ENCODE data around the gene SORD. TPM values are rescaled to one million over a fixed set of nuclear protein-coding genes. Genes with fewer than 3 reads are reported as not detected.
"Not testable (repeated sequence)": the region's sequence is repeated elsewhere in the genome, so short reads cannot be mapped to it uniquely, and the experiment has no call there.

SORD gene
- polyA plus RNA-seq, 6 donors from 2014 or later: 16.2 to 21.3 (median 19.0) TPM

DNA sequence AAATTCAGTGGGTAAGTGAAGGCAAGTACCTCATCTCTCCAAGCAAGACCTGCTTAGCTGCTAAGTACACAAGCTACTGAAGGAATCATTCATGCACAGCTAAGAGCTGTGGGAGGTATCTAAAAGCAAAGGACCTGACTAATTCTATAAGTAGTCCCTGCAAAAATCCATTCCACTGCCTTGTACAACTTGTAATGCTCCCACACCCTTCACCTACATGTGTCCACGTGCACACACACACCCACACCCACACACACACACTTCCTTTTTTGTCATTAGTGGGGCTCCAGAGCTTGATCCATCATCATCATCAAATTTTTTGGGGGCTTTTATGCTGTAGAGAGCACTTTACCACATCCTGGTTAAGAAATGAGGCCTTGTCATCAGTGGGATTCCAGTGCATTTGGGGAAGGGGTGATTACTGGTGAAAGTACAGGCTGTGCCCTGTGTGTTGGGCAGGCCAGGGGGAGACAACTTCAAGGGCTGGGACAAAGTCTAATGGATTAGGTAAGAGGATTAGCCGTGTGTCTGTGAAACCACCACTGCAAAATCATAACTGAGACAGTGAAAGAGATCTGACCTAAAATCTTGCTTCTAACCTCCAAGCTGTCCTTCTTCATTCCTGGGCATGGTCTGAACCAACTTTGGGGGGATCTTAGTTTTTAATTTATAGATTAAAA is 19.1 kb upstream of the SORD start:
- H3K27me3 Mint-ChIP-seq: peaks cover 16 to 35% (median 17%) of the 10 kb centered on the region in 3 donors

DNA sequence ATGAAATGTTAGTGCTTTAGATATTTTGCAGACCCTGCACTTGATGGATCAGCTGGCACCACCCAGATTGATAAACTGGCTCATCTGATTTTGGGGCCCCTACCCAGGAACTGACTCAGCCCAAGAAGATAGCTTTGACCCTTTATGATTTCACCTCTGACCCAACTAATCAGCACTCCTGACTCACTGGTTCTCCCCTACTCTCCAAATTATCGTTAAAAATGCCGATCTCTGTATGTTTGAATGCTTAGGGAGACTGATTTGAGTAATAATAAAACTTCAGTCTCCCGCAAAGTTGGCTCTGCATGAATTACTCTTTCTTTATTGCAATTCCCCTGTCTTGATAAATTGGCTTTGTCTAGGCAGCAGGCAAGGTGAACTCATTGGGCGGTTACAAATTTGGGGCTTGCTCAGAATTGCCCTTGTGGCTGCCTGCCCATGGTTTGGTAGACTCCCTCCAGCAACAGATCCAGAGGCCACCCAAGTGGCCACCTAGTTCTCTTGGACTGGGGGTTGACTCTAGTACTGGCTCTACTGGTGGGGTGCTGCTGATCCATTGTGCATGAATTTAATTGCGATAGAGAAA is 18.3 kb upstream of the SORD start:
- ATAC-seq (ENCODE audit: low read depth in 2 of 2); H3K36me3 Mint-ChIP-seq; H3K4me1 Mint-ChIP-seq; DNase-seq; H3K4me3 Mint-ChIP-seq: not testable (repeated sequence)
- peaks cover 0 to 13% (median 4%) of the 10 kb centered on the region in 7 donors for H3K9me3 Mint-ChIP-seq
- H3K27ac Mint-ChIP-seq: peak overlapping the region in 1 of 6 donors; percentile 15
- peaks cover 16 to 40% (median 21%) of the 10 kb centered on the region in 3 donors for H3K27me3 Mint-ChIP-seq

More for the DNA sequence above, 19.1 kb upstream of the SORD start:
- not testable (repeated sequence) for H3K36me3 Mint-ChIP-seq; ATAC-seq (ENCODE audit: low read depth in 2 of 2); H3K4me3 Mint-ChIP-seq; DNase-seq; H3K4me1 Mint-ChIP-seq; H3K27ac Mint-ChIP-seq
- peaks cover 0 to 13% (median 4%) of the 10 kb centered on the region in 7 donors for H3K9me3 Mint-ChIP-seq

DNA sequence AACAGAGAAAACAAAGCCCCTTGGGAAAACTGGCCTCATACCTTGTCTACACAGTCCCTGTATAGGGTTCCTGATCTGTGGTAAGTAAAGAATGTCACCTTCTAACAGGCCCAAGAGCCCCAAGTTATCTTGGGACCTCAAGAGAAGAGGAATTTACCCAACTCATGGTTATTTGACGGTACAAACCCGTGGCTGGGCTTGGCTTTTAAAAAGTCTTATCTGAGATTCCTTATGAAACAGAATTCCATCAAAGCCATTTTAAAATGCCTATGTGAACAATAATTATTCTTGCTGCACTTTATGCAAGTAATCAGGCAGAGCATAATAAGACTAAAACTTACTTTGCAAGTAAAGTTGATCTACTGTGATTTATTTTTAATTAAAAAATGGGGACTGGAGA is 13.9 kb upstream of the SORD start:
- H3K36me3 Mint-ChIP-seq: peaks cover 0 to 6% of the 10 kb centered on the region in 2 donors
- no peaks in the 10 kb centered on the region for H3K4me1 Mint-ChIP-seq
- H3K27ac Mint-ChIP-seq: no peak overlapping the region
- peaks cover 0 to 13% (median 4%) of the 10 kb centered on the region in 7 donors for H3K9me3 Mint-ChIP-seq
- DNase-seq (no peak), ATAC-seq (ENCODE audit: low read depth in 2 of 2) (no peak)
- H3K27me3 Mint-ChIP-seq: peaks cover 11 to 59% (median 28%) of the 10 kb centered on the region in 3 donors
- no peak overlapping the region for H3K4me3 Mint-ChIP-seq

DNA sequence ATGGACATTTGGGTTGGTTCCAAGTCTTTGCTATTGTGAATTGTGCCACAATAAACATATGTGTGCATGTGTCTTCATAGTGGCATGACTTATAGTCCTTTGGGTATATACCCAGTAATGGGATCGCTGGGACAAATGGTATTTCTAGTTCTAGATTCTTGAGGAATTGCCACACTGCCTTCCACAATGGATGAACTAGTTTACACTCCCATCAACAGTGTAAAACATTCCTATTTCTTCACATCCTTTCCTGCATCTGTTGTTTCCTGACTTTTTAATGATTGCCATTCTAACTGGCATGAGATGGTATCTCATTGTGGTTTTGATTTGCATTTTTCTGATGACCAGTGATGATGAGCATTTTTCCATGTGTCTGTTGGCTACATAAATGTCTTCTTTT is 7.9 kb upstream of the SORD start:
- H3K27me3 Mint-ChIP-seq: peaks cover 8 to 66% (median 41%) of the 10 kb centered on the region in 3 donors
- not testable (repeated sequence) for H3K4me1 Mint-ChIP-seq; ATAC-seq (ENCODE audit: low read depth in 2 of 2); DNase-seq; H3K9me3 Mint-ChIP-seq; H3K36me3 Mint-ChIP-seq; H3K4me3 Mint-ChIP-seq; H3K27ac Mint-ChIP-seq

DNA sequence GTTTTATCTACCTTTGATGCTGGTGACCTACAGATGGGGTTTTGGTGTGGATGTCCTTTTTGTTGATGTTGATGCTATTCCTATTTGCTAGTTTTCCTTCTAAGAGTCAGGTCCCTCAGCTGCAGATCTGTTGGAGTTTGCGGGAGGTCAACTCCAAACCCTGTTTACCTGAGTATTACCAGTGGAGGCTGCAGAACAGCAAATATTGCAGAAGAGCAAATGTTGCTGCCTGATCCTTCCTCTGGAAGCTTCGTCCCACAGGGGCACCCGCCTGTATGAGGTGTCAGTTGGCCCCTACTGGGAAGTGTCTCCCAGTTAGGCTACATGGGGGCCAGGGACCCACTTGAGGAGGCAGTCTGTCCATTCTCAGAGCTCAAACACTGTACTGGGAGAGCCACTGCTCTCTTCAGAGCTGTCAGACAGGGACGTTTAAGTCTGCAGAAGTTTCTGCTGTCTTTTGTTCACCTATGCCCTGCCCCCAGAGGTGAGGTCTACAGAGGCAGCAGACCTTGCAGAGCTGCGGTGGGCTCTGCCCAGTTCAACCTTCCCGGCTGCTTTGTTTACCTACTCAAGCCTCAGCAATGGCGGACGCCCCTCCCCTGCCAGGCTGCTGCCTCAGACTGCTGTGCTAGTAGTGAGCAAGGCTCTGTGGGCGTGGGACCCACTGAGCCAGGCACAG is 2.6 kb upstream of the SORD start:
- Mint-ChIP-seq H3K27me3 (peaks cover 8 to 46% (median 30%) of the 10 kb centered on the region in 3 donors), H3K4me1 (peaks cover 10 to 24% (median 16%) of the 10 kb centered on the region in 3 donors)
- ATAC-seq (ENCODE audit: low read depth in 2 of 2): not testable (repeated sequence)

DNA sequence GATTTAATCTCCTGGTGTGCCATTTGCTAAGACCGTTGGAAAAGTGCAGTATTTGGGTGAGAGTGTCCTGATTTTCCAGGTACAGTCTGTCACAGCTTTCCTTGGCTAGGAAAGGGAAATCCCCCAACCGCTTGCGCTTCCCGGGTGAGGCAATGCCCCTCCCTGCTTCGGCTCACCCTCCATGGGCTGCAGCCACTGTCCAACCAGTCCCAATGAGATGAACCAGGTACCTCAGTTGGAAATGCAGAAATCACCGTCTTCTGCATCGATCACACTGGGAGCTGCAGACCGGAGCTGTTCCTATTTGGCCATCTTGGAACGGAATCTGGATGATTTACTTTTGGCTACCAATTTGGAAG is 2.1 kb upstream of the SORD start:
- not testable (repeated sequence) for ATAC-seq (ENCODE audit: low read depth in 2 of 2); H3K27ac Mint-ChIP-seq; H3K36me3 Mint-ChIP-seq; DNase-seq; H3K9me3 Mint-ChIP-seq
- peak overlapping the region in 1 of 8 donors; percentile 97 for H3K4me3 Mint-ChIP-seq
- H3K27me3 Mint-ChIP-seq: peaks cover 8 to 45% (median 30%) of the 10 kb centered on the region in 3 donors
- peaks cover 14 to 29% (median 21%) of the 10 kb centered on the region in 3 donors for H3K4me1 Mint-ChIP-seq

More for the DNA sequence above, 2.6 kb upstream of the SORD start:
- DNase-seq, H3K36me3 Mint-ChIP-seq, H3K9me3 Mint-ChIP-seq, H3K27ac Mint-ChIP-seq: not testable (repeated sequence)
- H3K4me3 Mint-ChIP-seq: peak overlapping the region in 1 of 8 donors; percentile 97

DNA sequence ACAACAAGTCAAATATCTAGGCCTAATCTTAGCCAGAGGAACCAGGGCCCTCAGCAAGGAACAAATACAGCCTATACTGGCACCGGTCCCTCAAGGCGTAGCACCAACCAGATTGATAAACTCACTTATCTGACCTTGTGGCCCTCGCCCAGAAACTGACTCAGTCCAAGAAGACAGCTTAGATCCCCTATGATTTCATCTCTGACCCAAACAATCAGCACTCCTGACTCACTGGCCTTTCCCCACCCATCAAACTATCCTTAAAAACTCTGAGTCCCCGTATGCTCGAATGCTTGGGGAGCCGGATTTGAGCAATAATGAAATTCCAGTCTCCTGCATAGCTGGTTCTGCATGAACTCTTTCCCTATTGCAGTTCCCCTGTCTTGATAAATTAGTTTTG is 1.6 kb upstream of the SORD start:
- ATAC-seq (ENCODE audit: low read depth in 2 of 2): no peak

DNA sequence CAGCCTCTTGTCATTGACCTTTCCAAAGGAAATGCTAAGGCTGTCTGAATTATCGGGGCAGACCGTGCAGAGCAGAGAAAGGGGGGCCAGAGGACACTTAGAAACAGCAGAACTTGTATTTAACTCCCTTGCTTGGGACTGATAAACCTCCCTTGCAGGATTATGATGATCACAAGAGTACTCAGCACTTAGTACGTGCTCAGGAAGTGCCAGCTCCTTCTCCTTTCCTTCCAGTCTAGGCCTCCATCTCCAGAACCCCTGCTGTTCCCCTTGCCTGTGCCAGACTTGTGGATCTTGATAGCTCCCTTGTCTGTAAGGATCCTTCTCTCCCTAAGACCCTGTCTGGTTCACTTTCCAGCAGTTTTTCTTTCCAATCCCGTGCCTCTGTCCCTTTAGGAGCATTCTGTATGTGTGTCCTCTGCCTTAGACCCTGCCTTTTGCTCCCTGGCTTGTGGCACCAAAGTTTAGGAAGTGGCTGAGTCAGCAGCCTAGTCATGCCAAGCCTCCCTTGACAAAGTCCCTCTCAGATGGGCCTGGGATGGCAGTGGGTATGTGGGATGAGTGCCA is 747 bp downstream of the SORD start:
- Mint-ChIP-seq H3K27ac (peak overlapping the region in 4 of 6 donors; percentile 0 to 78 (median 57)), H3K4me3 (peak overlapping the region; percentile 87 to 97 (median 92)), H3K27me3 (peaks cover 8 to 22% (median 18%) of the 10 kb centered on the region in 3 donors), H3K9me3 (no peaks in the 10 kb centered on the region), H3K4me1 (peaks cover 17 to 35% (median 27%) of the 10 kb centered on the region in 3 donors), H3K36me3 (no peaks in the 10 kb centered on the region)
- no peak for DNase-seq
- peak in 1 of 2 donors; percentile 3 for ATAC-seq (ENCODE audit: low read depth in 2 of 2)

More for the DNA sequence above, 1.6 kb upstream of the SORD start:
- Mint-ChIP-seq H3K27ac (no peak overlapping the region), H3K36me3 (no peaks in the 10 kb centered on the region), H3K4me1 (peaks cover 17 to 34% (median 26%) of the 10 kb centered on the region in 3 donors), H3K4me3 (peak overlapping the region; percentile 25 to 97 (median 70)), H3K27me3 (peaks cover 8 to 40% (median 30%) of the 10 kb centered on the region in 3 donors), H3K9me3 (no peaks in the 10 kb centered on the region)
- DNase-seq: no peak

DNA sequence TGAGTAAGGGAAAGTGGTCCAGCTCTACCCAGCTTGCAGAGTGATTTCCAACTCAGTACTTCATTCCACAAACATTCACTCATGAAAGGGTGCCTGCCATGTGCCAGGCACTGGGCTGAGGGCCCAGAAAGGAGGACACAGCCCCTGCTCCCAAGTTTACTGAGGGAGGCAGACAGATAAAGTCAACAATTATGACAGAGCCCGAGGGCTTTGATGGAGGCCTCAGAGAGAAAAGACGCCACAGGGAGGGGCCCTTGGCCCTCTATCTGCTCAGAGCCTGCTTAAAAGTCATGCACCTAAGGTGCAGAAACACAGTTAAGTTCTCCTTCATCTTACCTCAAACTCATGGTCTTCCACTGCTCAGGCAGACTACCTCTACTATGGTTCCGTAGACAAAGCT is 1.7 kb downstream of the SORD start:
- H3K36me3 Mint-ChIP-seq; ATAC-seq (ENCODE audit: low read depth in 2 of 2); H3K9me3 Mint-ChIP-seq; DNase-seq; H3K27ac Mint-ChIP-seq: not testable (repeated sequence)
- Mint-ChIP-seq H3K4me3 (peak overlapping the region in 2 of 8 donors; percentile 9 to 40), H3K4me1 (peaks cover 17 to 35% (median 27%) of the 10 kb centered on the region in 3 donors), H3K27me3 (peaks cover 4 to 13% (median 9%) of the 10 kb centered on the region in 3 donors)

DNA sequence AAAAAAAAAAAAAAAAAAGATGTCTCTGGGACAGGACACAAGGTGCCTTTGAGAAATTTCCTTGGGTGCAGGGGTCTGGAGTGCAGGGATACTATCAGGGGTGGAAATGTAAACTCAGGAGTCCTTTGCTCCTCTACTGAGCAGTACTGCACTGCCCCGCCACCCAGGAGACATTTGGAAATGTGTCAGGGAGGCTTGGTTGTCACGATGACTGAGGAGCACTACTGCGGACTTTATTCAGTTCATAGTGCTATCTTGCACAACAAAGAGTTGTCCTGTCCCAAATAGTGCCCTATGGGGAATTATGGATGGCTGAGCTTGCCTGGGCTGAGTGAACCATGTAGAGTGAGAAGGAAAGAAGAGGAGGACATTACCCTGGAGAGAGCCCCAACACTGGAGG is 2.6 kb downstream of the SORD start:
- not testable (repeated sequence) for H3K9me3 Mint-ChIP-seq; H3K27me3 Mint-ChIP-seq; ATAC-seq (ENCODE audit: low read depth in 2 of 2); DNase-seq; H3K36me3 Mint-ChIP-seq
- Mint-ChIP-seq H3K4me1 (peaks cover 17 to 35% (median 27%) of the 10 kb centered on the region in 3 donors), H3K4me3 (peak overlapping the region in 3 of 8 donors; percentile 31 to 48 (median 47)), H3K27ac (peak overlapping the region in 2 of 6 donors; percentile 60 to 70)

DNA sequence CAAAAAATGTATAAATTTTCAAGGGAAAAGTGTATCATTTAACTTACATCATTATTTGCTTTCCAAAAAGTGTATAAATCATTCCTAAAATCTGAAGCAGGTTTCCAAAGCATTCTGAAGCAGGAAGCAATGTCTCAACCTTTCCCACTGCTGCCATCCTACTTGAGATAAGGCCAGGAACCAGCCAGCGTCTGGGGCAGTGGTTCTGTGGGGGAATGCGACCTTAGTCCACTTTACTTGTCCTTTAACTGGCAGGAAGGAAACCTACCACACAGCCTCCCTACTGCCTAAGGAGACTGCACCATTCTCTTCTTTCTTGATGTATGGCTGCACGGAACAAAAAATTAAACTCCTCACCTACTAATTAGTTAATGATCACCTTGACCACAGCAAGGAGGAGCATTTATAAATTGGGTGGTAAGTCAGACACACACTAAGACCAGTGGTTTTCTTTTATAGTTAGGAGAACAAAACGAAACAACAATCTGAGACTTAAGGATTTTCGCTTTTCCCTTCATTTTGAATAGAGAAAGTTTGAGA is 3.7 kb downstream of the SORD start:
- H3K4me1 Mint-ChIP-seq: peaks cover 17 to 35% (median 27%) of the 10 kb centered on the region in 3 donors
- ATAC-seq (ENCODE audit: low read depth in 2 of 2): no peak

DNA sequence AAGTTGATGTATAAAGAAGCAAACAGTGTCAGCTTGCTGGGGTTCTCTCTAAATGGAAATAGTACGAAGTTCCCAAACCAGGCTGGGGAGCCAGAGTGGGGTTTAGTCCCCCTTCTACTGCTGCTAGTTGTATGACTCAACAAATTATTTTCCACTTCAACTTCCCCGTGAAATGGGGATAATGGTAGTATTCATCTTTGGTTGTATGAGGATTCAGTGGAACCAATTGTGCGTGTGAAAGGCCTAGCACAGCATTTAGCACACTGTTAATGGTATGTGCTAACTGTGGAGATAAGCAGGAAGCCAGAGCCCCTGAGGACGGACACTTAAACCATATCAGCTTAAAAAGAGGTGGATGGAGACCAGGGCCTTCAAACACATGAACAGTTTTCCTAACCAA is 4.2 kb downstream of the SORD start:
- no peak overlapping the region for H3K4me3 Mint-ChIP-seq
- H3K9me3 Mint-ChIP-seq: peaks cover 0 to 3% (median 0%) of the 10 kb centered on the region in 7 donors
- ATAC-seq (ENCODE audit: low read depth in 2 of 2) (no peak), DNase-seq (no peak)
- H3K27me3 Mint-ChIP-seq: no peaks in the 10 kb centered on the region
- peaks cover 17 to 33% (median 27%) of the 10 kb centered on the region in 3 donors for H3K4me1 Mint-ChIP-seq
- no peak overlapping the region for H3K27ac Mint-ChIP-seq
- peaks cover 5 to 10% of the 10 kb centered on the region in 2 donors for H3K36me3 Mint-ChIP-seq

More for the DNA sequence above, 3.7 kb downstream of the SORD start:
- no peaks in the 10 kb centered on the region for H3K27me3 Mint-ChIP-seq
- no peak overlapping the region for H3K27ac Mint-ChIP-seq
- H3K36me3 Mint-ChIP-seq: peaks cover 5 to 10% of the 10 kb centered on the region in 2 donors
- no peak for DNase-seq
- peaks cover 0 to 3% (median 0%) of the 10 kb centered on the region in 7 donors for H3K9me3 Mint-ChIP-seq
- H3K4me3 Mint-ChIP-seq: peak overlapping the region in 1 of 8 donors; percentile 44

DNA sequence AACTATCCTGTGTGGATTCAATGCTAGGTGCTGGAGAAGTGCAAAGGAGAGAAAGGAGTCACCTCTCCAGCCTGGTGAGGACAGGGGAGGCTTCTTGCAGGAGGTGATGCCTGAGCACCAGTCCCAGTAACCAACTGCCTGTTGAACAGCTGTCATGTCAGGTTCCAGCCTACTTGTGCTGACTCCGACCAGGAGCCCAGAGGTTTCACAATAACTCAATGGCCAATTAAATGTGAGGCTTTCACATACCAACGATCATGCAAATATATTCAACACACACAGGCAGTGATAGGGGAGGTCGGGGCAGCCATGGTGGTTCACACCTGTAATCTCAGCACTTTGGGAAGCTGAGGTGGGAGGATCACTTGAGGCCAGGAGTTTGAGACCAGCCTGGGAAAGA is 7.7 kb downstream of the SORD start:
- peaks cover 5 to 10% of the 10 kb centered on the region in 2 donors for H3K36me3 Mint-ChIP-seq
- peak overlapping the region in 1 of 6 donors; percentile 28 for H3K27ac Mint-ChIP-seq
- H3K9me3 Mint-ChIP-seq: peaks cover 0 to 3% (median 0%) of the 10 kb centered on the region in 7 donors
- no peaks in the 10 kb centered on the region for H3K27me3 Mint-ChIP-seq
- DNase-seq (no peak), ATAC-seq (ENCODE audit: low read depth in 2 of 2) (no peak)
- no peak overlapping the region for H3K4me3 Mint-ChIP-seq
- H3K4me1 Mint-ChIP-seq: peaks cover 10 to 12% (median 12%) of the 10 kb centered on the region in 3 donors

Measured in naive B cell (primary cell).